Suprapubic skin (tissue), 4 donors: Measurements from ENCODE around the gene PRR36.

Experiments
- CTCF ChIP-seq, 2 donors: fragments of 200-600 bp in 1 of 2; fragments of 450-650 bp in 1 of 2; sonication (generic) in 1 of 2; IDR thresholded peaks; one replicate each; pipeline ENCODE4 v1.5.1; 2016 to 2019; ENCODE audit warnings: antibody characterized with exemption in 2 of 2, mild to moderate bottlenecking in 1 of 2, moderate library complexity in 1 of 2
- EP300 ChIP-seq: sonication (generic); formaldehyde crosslinking; IDR thresholded peaks from one replicate; pipeline ENCODE4 v1.6.1; 2017; ENCODE audit warnings: antibody characterized with exemption
- POLR2A ChIP-seq, 2 donors: fragments of 450-650 bp; IDR thresholded peaks; one replicate each; pipeline ENCODE4 v1.6.1; 2017; ENCODE audit warnings: antibody characterized with exemption in 2 of 2, mild to moderate bottlenecking in 2 of 2, moderate library complexity in 2 of 2
- POLR2AphosphoS5 ChIP-seq, 3 donors: sonication (generic); formaldehyde crosslinking; IDR thresholded peaks; one replicate each; pipeline ENCODE4 v1.6.1; 2017; ENCODE audit warnings: antibody characterized with exemption in 3 of 3

- TF ChIP-seq CTCF (IDR thresholded peaks at IDR 0.05) = no peak
- no peak for TF ChIP-seq POLR2AphosphoS5 (IDR thresholded peaks at IDR 0.05)
- TF ChIP-seq EP300 = no peak
- TF ChIP-seq POLR2A (IDR thresholded peaks at IDR 0.05) = no peak
Observed at GRCh38 chr19:7898967-7899366, 24.8 kb upstream of the PRR36 start.
